ENCODE results near the gene ITPRIPL2. TPM values are rescaled to one million over a fixed set of nuclear protein-coding genes. Genes with fewer than 3 reads are reported as not detected.

The ITPRIPL2 gene
- total and polyA plus RNA-seq, 2 of the 13 experiments (the other 11 are each of a cell fraction or from before 2014, with no cell fraction given), result 5.9 to 12.6 TPM

DNA sequence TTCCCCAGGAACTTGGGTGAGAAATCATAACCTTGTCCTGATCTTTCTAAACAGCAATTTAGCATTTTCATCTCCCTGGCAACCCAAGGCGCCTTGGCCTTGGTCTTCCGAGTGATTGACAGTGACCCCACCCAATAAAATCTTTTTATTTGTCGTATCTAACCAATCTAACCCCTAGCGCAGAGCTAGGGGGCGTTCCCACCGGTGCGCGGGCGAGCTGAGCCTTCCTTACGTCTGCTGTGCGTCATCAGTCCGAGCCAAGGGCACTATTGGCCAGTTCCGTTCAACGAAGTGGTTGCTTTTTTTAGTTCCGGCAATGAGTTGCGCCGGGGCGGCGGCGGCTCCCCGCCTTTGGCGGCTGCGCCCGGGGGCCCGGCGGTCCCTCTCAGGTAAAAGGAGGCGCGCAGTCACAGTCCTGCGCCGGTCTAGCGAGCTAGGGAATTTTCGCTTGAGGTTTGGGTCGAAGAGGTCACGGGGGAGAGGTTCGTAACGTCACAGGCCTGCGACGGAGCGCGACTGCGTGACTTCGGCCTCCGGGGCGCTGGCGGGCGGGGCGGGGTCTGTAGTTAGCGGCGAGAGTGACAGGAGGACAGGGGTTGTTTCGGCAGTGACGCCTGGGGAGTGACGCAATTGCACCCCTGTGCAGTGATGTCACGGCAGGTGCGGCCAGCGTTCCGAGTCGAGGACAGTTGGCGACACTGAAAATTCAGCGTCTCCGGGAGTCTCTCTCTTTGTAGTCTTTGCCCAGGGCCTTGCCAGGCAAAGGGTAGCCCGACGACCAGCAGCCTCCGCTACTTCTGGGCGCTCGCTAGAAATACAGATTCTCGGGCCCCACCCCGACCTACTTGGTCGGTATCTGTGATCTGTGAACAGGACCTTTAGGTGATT, 46.2 kb upstream of the ITPRIPL2 start, which contains the start of gene COQ7 (continued):
- peak; percentile 50; the same call in 1 of the 2 replicates for TF ChIP-seq ZNF337 (CRISPR knock-in tag; IDR thresholded peaks at IDR 0.05; ENCODE audit: borderline replicate concordance, low read depth)
- peak; percentile 35 for TF ChIP-seq TBL1XR1 (IDR thresholded peaks at IDR 0.05; ENCODE audit: borderline replicate concordance, low read length, partially characterized antibody)
- TF ChIP-seq ZNF225 (CRISPR knock-in tag; IDR thresholded peaks at IDR 0.05), result peak; percentile 91
- TF ChIP-seq DMAP1 (CRISPR knock-in tag; IDR thresholded peaks at IDR 0.05), result peak; percentile 96
- TF ChIP-seq, protein P1, sequence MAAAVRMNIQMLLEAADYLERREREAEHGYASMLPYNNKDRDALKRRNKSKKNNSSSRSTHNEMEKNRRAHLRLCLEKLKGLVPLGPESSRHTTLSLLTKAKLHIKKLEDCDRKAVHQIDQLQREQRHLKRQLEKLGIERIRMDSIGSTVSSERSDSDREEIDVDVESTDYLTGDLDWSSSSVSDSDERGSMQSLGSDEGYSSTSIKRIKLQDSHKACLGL (CRISPR knock-in tag; IDR thresholded peaks at IDR 0.05), result peak; percentile 65; the same call in 1 of the 2 replicates
- peak; percentile 70 for TF ChIP-seq BRD4 (CRISPR knock-in tag; IDR thresholded peaks at IDR 0.05)
- TF ChIP-seq, protein P2, sequence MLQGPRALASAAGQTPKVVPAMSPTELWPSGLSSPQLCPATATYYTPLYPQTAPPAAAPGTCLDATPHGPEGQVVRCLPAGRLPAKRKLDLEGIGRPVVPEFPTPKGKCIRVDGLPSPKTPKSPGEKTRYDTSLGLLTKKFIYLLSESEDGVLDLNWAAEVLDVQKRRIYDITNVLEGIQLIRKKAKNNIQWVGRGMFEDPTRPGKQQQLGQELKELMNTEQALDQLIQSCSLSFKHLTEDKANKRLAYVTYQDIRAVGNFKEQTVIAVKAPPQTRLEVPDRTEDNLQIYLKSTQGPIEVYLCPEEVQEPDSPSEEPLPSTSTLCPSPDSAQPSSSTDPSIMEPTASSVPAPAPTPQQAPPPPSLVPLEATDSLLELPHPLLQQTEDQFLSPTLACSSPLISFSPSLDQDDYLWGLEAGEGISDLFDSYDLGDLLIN (CRISPR knock-in tag; IDR thresholded peaks at IDR 0.05; ENCODE audit: borderline replicate concordance), result no peak
- TF ChIP-seq, protein P3, sequence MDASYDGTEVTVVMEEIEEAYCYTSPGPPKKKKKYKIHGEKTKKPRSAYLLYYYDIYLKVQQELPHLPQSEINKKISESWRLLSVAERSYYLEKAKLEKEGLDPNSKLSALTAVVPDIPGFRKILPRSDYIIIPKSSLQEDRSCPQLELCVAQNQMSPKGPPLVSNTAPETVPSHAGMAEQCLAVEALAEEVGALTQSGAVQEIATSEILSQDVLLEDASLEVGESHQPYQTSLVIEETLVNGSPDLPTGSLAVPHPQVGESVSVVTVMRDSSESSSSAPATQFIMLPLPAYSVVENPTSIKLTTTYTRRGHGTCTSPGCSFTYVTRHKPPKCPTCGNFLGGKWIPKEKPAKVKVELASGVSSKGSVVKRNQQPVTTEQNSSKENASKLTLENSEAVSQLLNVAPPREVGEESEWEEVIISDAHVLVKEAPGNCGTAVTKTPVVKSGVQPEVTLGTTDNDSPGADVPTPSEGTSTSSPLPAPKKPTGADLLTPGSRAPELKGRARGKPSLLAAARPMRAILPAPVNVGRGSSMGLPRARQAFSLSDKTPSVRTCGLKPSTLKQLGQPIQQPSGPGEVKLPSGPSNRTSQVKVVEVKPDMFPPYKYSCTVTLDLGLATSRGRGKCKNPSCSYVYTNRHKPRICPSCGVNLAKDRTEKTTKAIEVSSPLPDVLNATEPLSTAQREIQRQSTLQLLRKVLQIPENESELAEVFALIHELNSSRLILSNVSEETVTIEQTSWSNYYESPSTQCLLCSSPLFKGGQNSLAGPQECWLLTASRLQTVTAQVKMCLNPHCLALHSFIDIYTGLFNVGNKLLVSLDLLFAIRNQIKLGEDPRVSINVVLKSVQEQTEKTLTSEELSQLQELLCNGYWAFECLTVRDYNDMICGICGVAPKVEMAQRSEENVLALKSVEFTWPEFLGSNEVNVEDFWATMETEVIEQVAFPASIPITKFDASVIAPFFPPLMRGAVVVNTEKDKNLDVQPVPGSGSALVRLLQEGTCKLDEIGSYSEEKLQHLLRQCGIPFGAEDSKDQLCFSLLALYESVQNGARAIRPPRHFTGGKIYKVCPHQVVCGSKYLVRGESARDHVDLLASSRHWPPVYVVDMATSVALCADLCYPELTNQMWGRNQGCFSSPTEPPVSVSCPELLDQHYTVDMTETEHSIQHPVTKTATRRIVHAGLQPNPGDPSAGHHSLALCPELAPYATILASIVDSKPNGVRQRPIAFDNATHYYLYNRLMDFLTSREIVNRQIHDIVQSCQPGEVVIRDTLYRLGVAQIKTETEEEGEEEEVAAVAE (CRISPR knock-in tag; IDR thresholded peaks at IDR 0.05; ENCODE audit: borderline replicate concordance), result peak; percentile 55; the same call in 1 of the 2 replicates
- TF ChIP-seq ISX (CRISPR knock-in tag; conservative IDR thresholded peaks at IDR 0.05), result peak; percentile 83; the same call in 1 of the 2 replicates
- TF ChIP-seq FOXK2 (IDR thresholded peaks at IDR 0.05), result 0 out of 2 replicates have a peak, but pooled peaks have one; percentile 40
- TF ChIP-seq, protein P4, sequence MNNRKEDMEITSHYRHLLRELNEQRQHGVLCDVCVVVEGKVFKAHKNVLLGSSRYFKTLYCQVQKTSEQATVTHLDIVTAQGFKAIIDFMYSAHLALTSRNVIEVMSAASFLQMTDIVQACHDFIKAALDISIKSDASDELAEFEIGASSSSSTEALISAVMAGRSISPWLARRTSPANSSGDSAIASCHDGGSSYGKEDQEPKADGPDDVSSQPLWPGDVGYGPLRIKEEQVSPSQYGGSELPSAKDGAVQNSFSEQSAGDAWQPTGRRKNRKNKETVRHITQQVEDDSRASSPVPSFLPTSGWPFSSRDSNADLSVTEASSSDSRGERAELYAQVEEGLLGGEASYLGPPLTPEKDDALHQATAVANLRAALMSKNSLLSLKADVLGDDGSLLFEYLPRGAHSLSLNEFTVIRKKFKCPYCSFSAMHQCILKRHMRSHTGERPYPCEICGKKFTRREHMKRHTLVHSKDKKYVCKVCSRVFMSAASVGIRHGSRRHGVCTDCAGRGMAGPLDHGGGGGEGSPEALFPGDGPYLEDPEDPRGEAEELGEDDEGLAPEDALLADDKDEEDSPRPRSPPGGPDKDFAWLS (CRISPR knock-in tag; IDR thresholded peaks at IDR 0.05; ENCODE audit: borderline replicate concordance), result no peak
- peak; percentile 64; the same call in 1 of the 2 replicates for TF ChIP-seq ZNF468 (CRISPR knock-in tag; IDR thresholded peaks at IDR 0.05)
- no peak for TF ChIP-seq ZFP41 (CRISPR knock-in tag; IDR thresholded peaks at IDR 0.05; ENCODE audit: borderline replicate concordance)
- peak; percentile 91; the same call in 1 of the 2 replicates for TF ChIP-seq PHF21A (CRISPR knock-in tag; IDR thresholded peaks at IDR 0.05)
- peak; percentile 33; the same call in 1 of the 2 replicates for TF ChIP-seq ZSCAN21 (CRISPR knock-in tag; IDR thresholded peaks at IDR 0.05; ENCODE audit: borderline replicate concordance)
- no peak for TF ChIP-seq ZNF850 (CRISPR knock-in tag; conservative IDR thresholded peaks at IDR 0.05)
- TF ChIP-seq RXRB (CRISPR knock-in tag; IDR thresholded peaks at IDR 0.05; ENCODE audit: borderline replicate concordance), result peak; percentile 51
- peak; percentile 98 for TF ChIP-seq TARDBP (CRISPR knock-in tag; IDR thresholded peaks at IDR 0.05)
- TF ChIP-seq ZNF83 (CRISPR knock-in tag; IDR thresholded peaks at IDR 0.05; ENCODE audit: borderline replicate concordance), result peak; percentile 90; the same call in 1 of the 2 replicates

Measured in HepG2 (cell line).